ENCODE data around the gene PCSK1N. TPM values are rescaled to one million over a fixed set of nuclear protein-coding genes. Genes with fewer than 3 reads are reported as not detected.

Gene PCSK1N
- polyA plus RNA-seq, 1 of the 3 experiments (the other 2 are of a cell fraction), result 35.0 TPM

DNA sequence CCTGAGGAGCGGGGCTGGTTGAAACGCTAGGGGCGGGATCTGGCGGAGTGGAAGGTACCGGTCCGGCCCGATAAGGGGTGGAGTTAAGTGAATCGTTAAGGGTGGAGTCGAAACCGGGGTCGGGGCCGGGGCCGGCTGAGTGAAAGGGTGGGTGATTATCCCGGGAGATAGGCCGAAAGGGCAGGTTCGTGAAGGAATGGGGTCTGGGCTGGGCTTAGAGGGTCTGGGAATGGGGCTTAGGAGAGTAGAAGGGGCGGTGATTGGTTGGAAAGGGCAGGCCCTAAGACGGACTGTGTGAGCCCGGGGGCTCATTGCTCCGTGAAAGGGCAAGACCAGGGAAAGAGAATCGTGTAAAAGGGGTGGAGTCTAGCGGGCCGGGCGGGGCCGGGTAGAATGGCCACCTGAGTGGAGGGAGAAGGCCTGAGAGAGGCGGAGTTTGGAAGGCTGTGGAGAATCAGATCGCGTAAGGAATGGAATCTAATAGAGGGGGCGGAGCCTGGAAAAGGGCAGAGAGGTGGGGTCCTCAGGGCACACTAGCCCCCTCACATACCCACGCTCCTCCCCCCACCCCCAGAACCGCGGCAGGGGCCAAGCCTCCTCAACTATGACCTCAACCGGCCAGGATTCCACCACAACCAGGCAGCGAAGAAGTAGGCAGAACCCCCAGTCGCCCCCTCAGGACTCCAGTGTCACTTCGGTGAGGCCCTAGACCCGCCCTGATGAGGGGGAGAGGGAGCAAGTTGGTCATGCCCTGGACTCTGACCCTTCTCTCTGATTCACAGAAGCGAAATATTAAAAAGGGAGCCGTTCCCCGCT, 33.1 kb downstream of the PCSK1N start:
- no peaks in the 10 kb centered on the region for H3K79me2 ChIP-seq (ENCODE audit: insufficient read depth)
- peak; percentile 72 for DNase-seq
- no peaks in the 10 kb centered on the region for H4K20me1 ChIP-seq (ENCODE audit: insufficient read depth)
- peak overlapping the region; percentile 88 to 95 for H3K27ac ChIP-seq (ENCODE audit: low read depth in 2 of 2, low read length in 1 of 2)
- TF ChIP-seq EZH2phosphoT487 (IDR thresholded peaks at IDR 0.05; ENCODE audit: borderline replicate concordance, low read depth) (no peak), POLR2AphosphoS5 (IDR thresholded peaks at IDR 0.05; ENCODE audit: low read depth, low read length) (peak; percentile 51; the same call in 1 of the 2 replicates)
- whole genome bisulfite sequencing (ENCODE audit: low lambda C conversion rate), result 25% methylated on average over 34 of the region's 40 CpGs
- H3K36me3 ChIP-seq (replicated peaks in 1 of 2; ENCODE audit: control insufficient read depth in 1 of 2, insufficient read depth in 2 of 2, low read length in 1 of 2), result no peaks in the 10 kb centered on the region
- H3F3A ChIP-seq (replicated peaks; ENCODE audit: insufficient read depth), result no peaks in the 10 kb centered on the region
- POLR2A ChIA-PET, result interaction anchor here (0.6 to 2.1 kb wide), 3 partner anchors 65 to 212 kb away, joined by 3 to 8 read pairs (median 4); no protein-coding TSS in a partner anchor
- CTCF ChIA-PET, result interaction anchor here (1.0 kb wide), 1 partner anchor 171 kb away, joined by 3 read pairs; no protein-coding TSS in a partner anchor
- H3K4me3 ChIP-seq (ENCODE audit: low read depth in 2 of 2, low read length in 1 of 2), result peak overlapping the region; percentile 56 to 82
- H3K27me3 ChIP-seq (ENCODE audit: insufficient read depth), result no peaks in the 10 kb centered on the region; the same call in 1 of the 2 replicates
- peak overlapping the region; percentile 89 for H3K9ac ChIP-seq
- peak overlapping the region; percentile 67 for H2AFZ ChIP-seq (ENCODE audit: low read depth)
- H3K4me1 ChIP-seq (ENCODE audit: control insufficient read depth in 1 of 2, insufficient read depth in 2 of 2, low read depth in 1 of 2, low read length in 1 of 2), result peaks cover 4 to 10% of the 10 kb centered on the region in 2 experiments; a peak in 1 of 4 replicates
- no peaks in the 10 kb centered on the region for H3K9me2 ChIP-seq
- peak overlapping the region; percentile 68 for H3K4me2 ChIP-seq
- no peaks in the 10 kb centered on the region for H3K9me3 ChIP-seq

DNA sequence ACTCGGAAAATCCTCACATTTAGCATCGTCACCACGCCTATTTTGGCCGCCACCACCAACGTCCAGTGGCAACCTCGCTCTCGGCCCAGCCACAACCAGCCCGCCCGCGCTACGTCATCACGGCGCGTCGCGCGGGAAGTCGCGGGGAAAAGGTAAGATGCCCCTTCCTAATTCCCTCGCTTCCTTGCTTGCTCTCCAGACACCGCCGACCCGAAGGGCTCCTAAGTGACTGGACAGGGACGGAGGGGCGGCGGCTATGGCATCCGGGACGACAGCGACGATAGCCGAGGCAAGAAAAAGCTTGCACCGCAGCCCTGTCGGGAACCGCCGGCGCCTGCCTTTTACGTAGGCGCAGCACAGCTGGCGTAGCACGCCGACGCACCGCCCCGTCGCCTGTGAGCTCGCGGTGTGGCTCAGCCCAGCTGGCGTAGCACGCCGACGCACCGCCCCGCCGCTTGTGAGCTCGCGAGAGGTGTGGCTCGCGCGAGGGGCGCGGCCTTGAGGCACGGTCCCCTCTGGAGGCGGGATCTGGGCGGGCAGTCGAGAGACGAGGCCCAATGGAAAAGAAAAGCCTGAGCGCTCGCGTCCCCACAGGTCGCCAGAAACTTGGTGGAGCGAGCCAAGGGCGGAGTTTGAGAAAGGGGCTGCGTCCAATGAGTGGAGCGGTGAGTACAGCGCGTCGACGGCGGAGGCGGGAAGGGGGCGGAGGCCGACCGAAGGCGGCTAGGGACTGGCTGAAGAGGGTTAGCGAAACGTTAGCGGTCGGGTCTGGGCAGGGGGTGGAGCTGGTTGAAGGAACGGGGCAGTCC, 33.9 kb downstream of the PCSK1N start, which contains the start of gene HDAC6:
HDAC6 (plus strand) TSS at position 788 of the 809 bp plus-strand sequence. CDS start 626 bp downstream, outside the sequence.
- Histone ChIP-seq H3K4me2 (peak within 1 kb of the TSS; percentile 68), H3K9me3 (no peaks in the 10 kb centered on the region), H3K79me2 (ENCODE audit: insufficient read depth) (no peaks in the 10 kb centered on the region), H3K27me3 (ENCODE audit: insufficient read depth) (no peaks in the 10 kb centered on the region; the same call in 1 of the 2 replicates), H3K36me3 (replicated peaks in 1 of 2; ENCODE audit: control insufficient read depth in 1 of 2, insufficient read depth in 2 of 2, low read length in 1 of 2) (no peaks in the 10 kb centered on the region), H3K27ac (ENCODE audit: low read depth in 2 of 2, low read length in 1 of 2) (peak within 1 kb of the TSS; percentile 94 to 95), H3K9ac (peak within 1 kb of the TSS; percentile 89), H2AFZ (ENCODE audit: low read depth) (peak within 1 kb of the TSS; percentile 88), H4K20me1 (ENCODE audit: insufficient read depth) (no peaks in the 10 kb centered on the region), H3K9me2 (no peaks in the 10 kb centered on the region), H3K4me1 (ENCODE audit: control insufficient read depth in 1 of 2, insufficient read depth in 2 of 2, low read depth in 1 of 2, low read length in 1 of 2) (peaks cover 4 to 10% of the 10 kb centered on the region in 2 experiments; a peak in 1 of 4 replicates), H3F3A (replicated peaks; ENCODE audit: insufficient read depth) (no peaks in the 10 kb centered on the region), H3K4me3 (ENCODE audit: low read depth in 2 of 2, low read length in 1 of 2) (peak within 1 kb of the TSS; percentile 63 to 82)
- ChIA-PET CTCF (interaction anchor here (1.0 kb wide), 1 partner anchor 170 kb away, joined by 3 read pairs; no protein-coding TSS in a partner anchor), POLR2A (interaction anchor here (0.6 to 2.1 kb wide), 2 partner anchors 64 to 178 kb away, joined by 3 to 8 read pairs; no protein-coding TSS in a partner anchor)
- peak; percentile 89 for DNase-seq
- WGBS (ENCODE audit: low lambda C conversion rate), result 28% methylated on average over 40 of the region's 89 CpGs
- TF ChIP-seq, protein P1, sequence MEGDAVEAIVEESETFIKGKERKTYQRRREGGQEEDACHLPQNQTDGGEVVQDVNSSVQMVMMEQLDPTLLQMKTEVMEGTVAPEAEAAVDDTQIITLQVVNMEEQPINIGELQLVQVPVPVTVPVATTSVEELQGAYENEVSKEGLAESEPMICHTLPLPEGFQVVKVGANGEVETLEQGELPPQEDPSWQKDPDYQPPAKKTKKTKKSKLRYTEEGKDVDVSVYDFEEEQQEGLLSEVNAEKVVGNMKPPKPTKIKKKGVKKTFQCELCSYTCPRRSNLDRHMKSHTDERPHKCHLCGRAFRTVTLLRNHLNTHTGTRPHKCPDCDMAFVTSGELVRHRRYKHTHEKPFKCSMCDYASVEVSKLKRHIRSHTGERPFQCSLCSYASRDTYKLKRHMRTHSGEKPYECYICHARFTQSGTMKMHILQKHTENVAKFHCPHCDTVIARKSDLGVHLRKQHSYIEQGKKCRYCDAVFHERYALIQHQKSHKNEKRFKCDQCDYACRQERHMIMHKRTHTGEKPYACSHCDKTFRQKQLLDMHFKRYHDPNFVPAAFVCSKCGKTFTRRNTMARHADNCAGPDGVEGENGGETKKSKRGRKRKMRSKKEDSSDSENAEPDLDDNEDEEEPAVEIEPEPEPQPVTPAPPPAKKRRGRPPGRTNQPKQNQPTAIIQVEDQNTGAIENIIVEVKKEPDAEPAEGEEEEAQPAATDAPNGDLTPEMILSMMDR (IDR thresholded peaks at IDR 0.05), result no peak
- TF ChIP-seq POLR2AphosphoS5 (IDR thresholded peaks at IDR 0.05; ENCODE audit: low read depth, low read length), result peak; percentile 58; the same call in 1 of the 2 replicates
- no peak for TF ChIP-seq GABPA (IDR thresholded peaks at IDR 0.05; ENCODE audit: low read depth)
- no peak for TF ChIP-seq GATA2 (CRISPR knock-in tag; IDR thresholded peaks at IDR 0.05)
- TF ChIP-seq TCF12 (IDR thresholded peaks at IDR 0.05), result no peak
- TF ChIP-seq, protein P2, sequence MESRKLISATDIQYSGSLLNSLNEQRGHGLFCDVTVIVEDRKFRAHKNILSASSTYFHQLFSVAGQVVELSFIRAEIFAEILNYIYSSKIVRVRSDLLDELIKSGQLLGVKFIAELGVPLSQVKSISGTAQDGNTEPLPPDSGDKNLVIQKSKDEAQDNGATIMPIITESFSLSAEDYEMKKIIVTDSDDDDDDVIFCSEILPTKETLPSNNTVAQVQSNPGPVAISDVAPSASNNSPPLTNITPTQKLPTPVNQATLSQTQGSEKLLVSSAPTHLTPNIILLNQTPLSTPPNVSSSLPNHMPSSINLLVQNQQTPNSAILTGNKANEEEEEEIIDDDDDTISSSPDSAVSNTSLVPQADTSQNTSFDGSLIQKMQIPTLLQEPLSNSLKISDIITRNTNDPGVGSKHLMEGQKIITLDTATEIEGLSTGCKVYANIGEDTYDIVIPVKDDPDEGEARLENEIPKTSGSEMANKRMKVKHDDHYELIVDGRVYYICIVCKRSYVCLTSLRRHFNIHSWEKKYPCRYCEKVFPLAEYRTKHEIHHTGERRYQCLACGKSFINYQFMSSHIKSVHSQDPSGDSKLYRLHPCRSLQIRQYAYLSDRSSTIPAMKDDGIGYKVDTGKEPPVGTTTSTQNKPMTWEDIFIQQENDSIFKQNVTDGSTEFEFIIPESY (IDR thresholded peaks at IDR 0.05; ENCODE audit: borderline replicate concordance, low read depth), result peak; percentile 92
- TF ChIP-seq, protein P3, sequence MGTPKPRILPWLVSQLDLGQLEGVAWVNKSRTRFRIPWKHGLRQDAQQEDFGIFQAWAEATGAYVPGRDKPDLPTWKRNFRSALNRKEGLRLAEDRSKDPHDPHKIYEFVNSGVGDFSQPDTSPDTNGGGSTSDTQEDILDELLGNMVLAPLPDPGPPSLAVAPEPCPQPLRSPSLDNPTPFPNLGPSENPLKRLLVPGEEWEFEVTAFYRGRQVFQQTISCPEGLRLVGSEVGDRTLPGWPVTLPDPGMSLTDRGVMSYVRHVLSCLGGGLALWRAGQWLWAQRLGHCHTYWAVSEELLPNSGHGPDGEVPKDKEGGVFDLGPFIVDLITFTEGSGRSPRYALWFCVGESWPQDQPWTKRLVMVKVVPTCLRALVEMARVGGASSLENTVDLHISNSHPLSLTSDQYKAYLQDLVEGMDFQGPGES (IDR thresholded peaks at IDR 0.05; ENCODE audit: low read depth, low read length), result no peak
- no peak for TF ChIP-seq TEAD4 (IDR thresholded peaks at IDR 0.05; ENCODE audit: borderline replicate concordance, insufficient read depth)
- TF ChIP-seq, protein P4, sequence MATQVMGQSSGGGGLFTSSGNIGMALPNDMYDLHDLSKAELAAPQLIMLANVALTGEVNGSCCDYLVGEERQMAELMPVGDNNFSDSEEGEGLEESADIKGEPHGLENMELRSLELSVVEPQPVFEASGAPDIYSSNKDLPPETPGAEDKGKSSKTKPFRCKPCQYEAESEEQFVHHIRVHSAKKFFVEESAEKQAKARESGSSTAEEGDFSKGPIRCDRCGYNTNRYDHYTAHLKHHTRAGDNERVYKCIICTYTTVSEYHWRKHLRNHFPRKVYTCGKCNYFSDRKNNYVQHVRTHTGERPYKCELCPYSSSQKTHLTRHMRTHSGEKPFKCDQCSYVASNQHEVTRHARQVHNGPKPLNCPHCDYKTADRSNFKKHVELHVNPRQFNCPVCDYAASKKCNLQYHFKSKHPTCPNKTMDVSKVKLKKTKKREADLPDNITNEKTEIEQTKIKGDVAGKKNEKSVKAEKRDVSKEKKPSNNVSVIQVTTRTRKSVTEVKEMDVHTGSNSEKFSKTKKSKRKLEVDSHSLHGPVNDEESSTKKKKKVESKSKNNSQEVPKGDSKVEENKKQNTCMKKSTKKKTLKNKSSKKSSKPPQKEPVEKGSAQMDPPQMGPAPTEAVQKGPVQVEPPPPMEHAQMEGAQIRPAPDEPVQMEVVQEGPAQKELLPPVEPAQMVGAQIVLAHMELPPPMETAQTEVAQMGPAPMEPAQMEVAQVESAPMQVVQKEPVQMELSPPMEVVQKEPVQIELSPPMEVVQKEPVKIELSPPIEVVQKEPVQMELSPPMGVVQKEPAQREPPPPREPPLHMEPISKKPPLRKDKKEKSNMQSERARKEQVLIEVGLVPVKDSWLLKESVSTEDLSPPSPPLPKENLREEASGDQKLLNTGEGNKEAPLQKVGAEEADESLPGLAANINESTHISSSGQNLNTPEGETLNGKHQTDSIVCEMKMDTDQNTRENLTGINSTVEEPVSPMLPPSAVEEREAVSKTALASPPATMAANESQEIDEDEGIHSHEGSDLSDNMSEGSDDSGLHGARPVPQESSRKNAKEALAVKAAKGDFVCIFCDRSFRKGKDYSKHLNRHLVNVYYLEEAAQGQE (IDR thresholded peaks at IDR 0.05; ENCODE audit: low read depth, low read length), result no peak
- 0 out of 2 replicates have a peak, but pooled peaks have one; percentile 20 for TF ChIP-seq MXI1 (IDR thresholded peaks at IDR 0.05; ENCODE audit: low read depth, low read length)
- peak; percentile 40 for TF ChIP-seq NRF1 (IDR thresholded peaks at IDR 0.05; ENCODE audit: low read depth, low read length)
- no peak for TF ChIP-seq TAF1 (IDR thresholded peaks at IDR 0.05; ENCODE audit: borderline replicate concordance, low read depth, low read length)

Data from SK-N-SH (cell line).